Liver (tissue), 2 donors: ENCODE data around the gene E2F3.

Experiments
- FOXA1 ChIP-seq: IDR thresholded peaks from 2 replicates; pipeline ENCODE4 v1.6.1; 2016; ENCODE audit warnings: antibody characterized with exemption
- HNF4G ChIP-seq: IDR thresholded peaks from 2 replicates; pipeline ENCODE4 v1.6.1; 2016; ENCODE audit warnings: antibody characterized with exemption
- TAF1 ChIP-seq: conservative IDR thresholded peaks from 2 replicates; pipeline ENCODE4 v1.6.1; 2016; ENCODE audit warnings: antibody characterized with exemption, mild to moderate bottlenecking
- donor health status: healthy.

DNA sequence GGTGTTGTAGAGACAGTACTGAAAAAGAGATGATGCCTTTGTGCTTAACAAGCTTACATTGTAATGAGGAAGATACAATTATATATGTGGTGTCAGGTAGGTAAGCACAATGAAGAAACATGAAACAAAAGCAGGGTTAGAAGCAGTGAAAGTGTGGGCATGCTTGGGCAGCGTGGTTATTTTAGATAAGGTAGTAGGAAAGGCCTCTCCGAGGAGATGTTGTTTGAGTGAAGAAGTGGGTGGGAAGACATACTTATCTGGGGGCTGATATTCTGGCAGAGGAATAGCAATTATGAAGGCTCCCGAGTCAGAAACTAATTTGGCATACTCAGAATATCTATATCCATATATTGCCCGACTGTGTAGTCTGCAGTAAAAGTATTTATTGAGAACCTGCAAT lies 137.2 kb downstream of the E2F3 start:
- no peak for TF ChIP-seq HNF4G
- no peak for TF ChIP-seq TAF1
- TF ChIP-seq FOXA1: no peak
